Mucosa of descending colon (tissue), 3 donors: ENCODE results near the gene SLMAP. TPM values are rescaled to one million over a fixed set of nuclear protein-coding genes. Genes with fewer than 3 reads are reported as not detected.

Experiments used
- ATAC-seq: fragments of 200-7000 bp; cut with Tn5 transposase; one replicate; pipeline ENCODE4 v1.9.1; 2020; ENCODE audit warnings: mild to moderate bottlenecking, moderate library complexity
- DNase-seq, 3 donors: peaks; one replicate each; pipeline ENCODE4 v3.0.0-alpha.2; 2020
- H3K36me3 ChIP-seq: fragments of 200-600 bp; one replicate; pipeline ENCODE4 v1.8.0; 2021; ENCODE audit warnings: low read depth, mild to moderate bottlenecking
- H3K4me1 ChIP-seq: fragments of 200-600 bp; one replicate; pipeline ENCODE4 v1.8.0; 2021; ENCODE audit warnings: low read depth, mild to moderate bottlenecking
- H3K4me3 ChIP-seq: fragments of 200-600 bp; one replicate; pipeline ENCODE4 v1.8.0; 2021; ENCODE audit warnings: mild to moderate bottlenecking
- H3K9me3 ChIP-seq: fragments of 200-600 bp; one replicate; pipeline ENCODE4 v1.8.0; 2021; ENCODE audit warnings: mild to moderate bottlenecking
- CTCF ChIP-seq: fragments of 200-600 bp; IDR thresholded peaks from one replicate; pipeline ENCODE4 v1.8.0; 2022; ENCODE audit warnings: antibody characterized with exemption, mild to moderate bottlenecking
- intact Hi-C, 2 donors: fragments of 100-400 bp; cut with DNase I in 1 of 2; cut with micrococcal nuclease in 1 of 2; formaldehyde crosslinking; loops; one replicate each; pipeline versions ENCODE4 v1.11.0 to v1.11.1; 2022; cut with DNase I, micrococcal nuclease
- total RNA-seq, 3 donors: library from RNA; stranded (reverse); fragmentation: NEBNext Ultra II Directional in 2 of 3; extraction: Animal tissue kit (Norgen Biotek cat#: 25700) in 2 of 3; gene quantifications; one replicate each; pipeline versions ENCODE4 v1.2.1 to v1.2.4, GENCODE V29; 2021 to 2023
- donor health status: DM: no; HTN: no; CAD: no; lungs with moderate emphysema.
- donor health status: DM: no; HTN: no; CAD: no.
- donor health status: DM: no; HTN: yes; CAD: no.

The SLMAP gene
- total RNA-seq, 3 donors from 2014 or later = 73.8 to 298 (median 83.8) TPM

DNA sequence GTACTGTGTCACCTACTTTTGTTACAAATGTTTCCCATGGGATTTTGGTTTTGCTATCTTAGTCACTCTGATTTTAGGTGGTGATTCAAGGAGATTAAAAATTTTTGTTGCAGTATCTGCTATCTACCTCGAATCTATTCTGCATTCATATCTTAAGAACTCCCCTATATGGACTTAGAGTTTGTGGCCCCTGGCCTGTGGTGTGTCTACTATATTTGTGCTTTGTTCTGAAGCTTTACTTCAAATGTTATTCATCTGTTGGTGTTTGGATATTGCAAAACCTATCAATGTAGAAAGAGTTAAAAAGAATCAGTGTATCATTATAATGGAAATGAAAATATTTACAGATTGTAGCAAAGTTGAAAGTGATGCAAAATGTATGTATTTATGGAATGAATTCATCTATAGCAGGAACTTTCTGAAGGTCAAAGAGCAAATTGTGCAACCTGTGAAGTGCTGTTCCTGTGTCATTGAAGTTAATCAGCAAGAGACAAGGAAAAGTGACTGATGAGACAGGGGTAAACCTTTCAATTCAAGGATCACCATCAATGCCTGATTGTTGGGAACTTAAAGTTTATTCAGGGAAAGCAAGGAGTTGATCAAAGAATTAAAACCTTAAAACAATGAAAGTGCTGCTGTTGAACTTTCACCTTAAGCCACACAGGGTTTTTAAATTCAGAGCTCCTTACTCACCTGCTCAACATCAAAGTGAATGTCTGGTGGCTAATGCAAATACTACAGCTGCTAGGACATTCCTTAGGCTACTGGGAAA, 71.0 kb downstream of the SLMAP start:
- Histone ChIP-seq H3K9me3 (no peaks in the 10 kb centered on the region), H3K4me3 (no peak overlapping the region), H3K4me1 (peaks cover 9% of the 10 kb centered on the region), H3K36me3 (no peaks in the 10 kb centered on the region)
- TF ChIP-seq CTCF = peak; percentile 5
- ATAC-seq = peak; percentile 72
- DNase-seq = no peak
- intact Hi-C loops = no loop called here

DNA sequence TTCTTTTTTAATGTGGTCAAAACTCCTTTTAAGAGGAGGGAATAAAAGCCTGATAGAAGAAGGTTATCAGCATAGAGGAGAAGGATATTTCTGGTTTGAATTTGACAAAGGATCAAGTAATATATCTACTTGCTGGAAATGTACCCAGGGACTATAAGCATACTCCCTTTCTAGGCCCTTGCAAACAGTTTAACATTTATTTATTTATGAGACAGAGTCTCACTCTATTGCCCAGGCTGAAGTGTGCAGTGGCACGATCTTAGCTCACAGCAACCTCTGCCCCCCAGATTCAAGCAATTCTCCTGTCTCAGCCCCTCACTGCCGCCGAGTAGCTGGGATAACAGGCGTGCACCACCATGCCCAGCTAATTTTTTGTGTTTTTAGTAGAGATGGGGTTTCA, 71.6 kb downstream of the SLMAP start:
- H3K36me3 ChIP-seq = no peaks in the 10 kb centered on the region
- intact Hi-C loops = no loop called here
- ATAC-seq (no peak), DNase-seq (no peak)
- H3K9me3 ChIP-seq = no peaks in the 10 kb centered on the region
- no peak for TF ChIP-seq CTCF
- no peak overlapping the region for H3K4me3 ChIP-seq
- peaks cover 9% of the 10 kb centered on the region for H3K4me1 ChIP-seq

DNA sequence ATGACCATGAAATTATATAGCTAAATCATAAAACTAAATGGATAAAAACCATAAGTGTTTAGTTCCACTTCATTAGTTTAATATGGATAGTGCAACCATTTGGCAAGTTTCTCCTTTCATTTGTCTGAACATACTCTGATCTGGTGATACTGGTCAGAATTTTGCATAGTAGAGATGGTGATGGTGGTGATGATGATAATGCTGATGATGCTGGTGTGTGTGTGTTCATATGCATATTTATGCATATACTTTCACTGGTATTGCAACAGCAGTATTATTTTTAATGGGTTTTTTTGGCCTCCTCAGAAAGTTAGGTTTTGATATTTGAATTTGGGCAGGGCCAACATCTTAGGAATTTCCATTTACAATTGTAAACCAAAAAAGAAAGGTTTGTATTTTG, 76.4 kb downstream of the SLMAP start:
- no peaks in the 10 kb centered on the region for H3K9me3 ChIP-seq

GRCh38 chr3:57832900-57833313, 76.8 kb downstream of the SLMAP start:
- TF ChIP-seq CTCF = no peak
- ATAC-seq (no peak), DNase-seq (no peak)
- Histone ChIP-seq H3K36me3 (no peaks in the 10 kb centered on the region), H3K4me1 (peaks cover 3% of the 10 kb centered on the region), H3K4me3 (no peak overlapping the region), H3K9me3 (no peaks in the 10 kb centered on the region)
- intact Hi-C loops = no loop called here

More for the DNA sequence above, 76.4 kb downstream of the SLMAP start:
- no peak for ATAC-seq
- TF ChIP-seq CTCF = no peak
- DNase-seq = no peak
- Histone ChIP-seq H3K4me3 (no peak overlapping the region), H3K36me3 (no peaks in the 10 kb centered on the region), H3K4me1 (peaks cover 7% of the 10 kb centered on the region)
- intact Hi-C loops = no loop called here

- ATAC-seq (no peak), DNase-seq (no peak)
- no peaks in the 10 kb centered on the region for H3K36me3 ChIP-seq
- no peaks in the 10 kb centered on the region for H3K4me1 ChIP-seq
- H3K9me3 ChIP-seq = no peaks in the 10 kb centered on the region
- no peak overlapping the region for H3K4me3 ChIP-seq
- TF ChIP-seq CTCF = no peak
- intact Hi-C loops = no loop called here
These were observed 77.7 kb downstream of the SLMAP start for GRCh38 chr3:57833763-57834162.
